ENCODE data around the gene TPP2.

TPP2 gene

DNA sequence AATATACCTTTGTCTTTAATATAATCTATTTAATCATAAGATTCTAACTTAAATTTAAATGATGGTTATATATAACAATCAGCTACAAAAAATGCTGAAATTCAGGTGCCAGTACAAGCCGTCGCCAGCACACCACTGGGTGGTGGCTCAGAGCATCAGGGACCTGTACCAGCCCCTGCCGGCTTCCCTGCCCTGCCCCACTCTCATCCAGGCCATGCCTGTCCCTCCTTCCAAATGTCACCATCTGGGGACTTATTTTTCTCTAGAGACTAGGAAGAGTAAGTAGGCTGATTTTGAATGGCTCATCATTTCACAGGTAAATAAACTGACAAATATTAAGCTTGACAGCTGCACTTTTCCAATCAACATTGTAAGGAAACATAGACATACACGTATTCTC lies 96.5 kb downstream of the TPP2 start:
- H3K9me2 ChIP-seq (ENCODE audit: low read depth, low read length), result no peaks in the 10 kb centered on the region
- no peak overlapping the region for H2AFZ ChIP-seq (ENCODE audit: low read length)
- H3K4me3 ChIP-seq (ENCODE audit: low read depth, low read length, poor library complexity, severe bottlenecking), result no peak overlapping the region
- H3K4me1 ChIP-seq (ENCODE audit: insufficient read depth, low read length, severe bottlenecking), result no peaks in the 10 kb centered on the region
- H3F3A ChIP-seq (ENCODE audit: insufficient read depth, low read length), result no peaks in the 10 kb centered on the region
- H3K4me2 ChIP-seq (ENCODE audit: low read length), result no peak overlapping the region
- TF ChIP-seq EZH2 (IDR thresholded peaks at IDR 0.05; ENCODE audit: borderline replicate concordance, low read length), result no peak
- TF ChIP-seq, protein P1, sequence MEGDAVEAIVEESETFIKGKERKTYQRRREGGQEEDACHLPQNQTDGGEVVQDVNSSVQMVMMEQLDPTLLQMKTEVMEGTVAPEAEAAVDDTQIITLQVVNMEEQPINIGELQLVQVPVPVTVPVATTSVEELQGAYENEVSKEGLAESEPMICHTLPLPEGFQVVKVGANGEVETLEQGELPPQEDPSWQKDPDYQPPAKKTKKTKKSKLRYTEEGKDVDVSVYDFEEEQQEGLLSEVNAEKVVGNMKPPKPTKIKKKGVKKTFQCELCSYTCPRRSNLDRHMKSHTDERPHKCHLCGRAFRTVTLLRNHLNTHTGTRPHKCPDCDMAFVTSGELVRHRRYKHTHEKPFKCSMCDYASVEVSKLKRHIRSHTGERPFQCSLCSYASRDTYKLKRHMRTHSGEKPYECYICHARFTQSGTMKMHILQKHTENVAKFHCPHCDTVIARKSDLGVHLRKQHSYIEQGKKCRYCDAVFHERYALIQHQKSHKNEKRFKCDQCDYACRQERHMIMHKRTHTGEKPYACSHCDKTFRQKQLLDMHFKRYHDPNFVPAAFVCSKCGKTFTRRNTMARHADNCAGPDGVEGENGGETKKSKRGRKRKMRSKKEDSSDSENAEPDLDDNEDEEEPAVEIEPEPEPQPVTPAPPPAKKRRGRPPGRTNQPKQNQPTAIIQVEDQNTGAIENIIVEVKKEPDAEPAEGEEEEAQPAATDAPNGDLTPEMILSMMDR (IDR thresholded peaks at IDR 0.05; ENCODE audit: low read length), result no peak
- H3K9ac ChIP-seq (ENCODE audit: low read length), result no peak overlapping the region
- no peaks in the 10 kb centered on the region for H4K20me1 ChIP-seq (ENCODE audit: insufficient read depth, low read length)
- H3K27me3 ChIP-seq (ENCODE audit: insufficient read depth, low read length), result peaks cover 5% of the 10 kb centered on the region; the same call in 1 of the 2 replicates
- no peaks in the 10 kb centered on the region for H3K9me3 ChIP-seq (ENCODE audit: low read length)
- H3K36me3 ChIP-seq (ENCODE audit: insufficient read depth, low read length), result no peaks in the 10 kb centered on the region
- no peaks in the 10 kb centered on the region for H3K79me2 ChIP-seq (ENCODE audit: insufficient read depth, low read length)
- no peak overlapping the region for H3K27ac ChIP-seq (ENCODE audit: low read depth, low read length, poor library complexity, severe bottlenecking)

- Histone ChIP-seq H3K9me2 (ENCODE audit: low read depth, low read length) (no peaks in the 10 kb centered on the region), H3K9me3 (ENCODE audit: low read length) (no peaks in the 10 kb centered on the region), H3K9ac (ENCODE audit: low read length) (no peak overlapping the region), H3K4me2 (ENCODE audit: low read length) (no peak overlapping the region), H3K4me1 (ENCODE audit: insufficient read depth, low read length, severe bottlenecking) (no peaks in the 10 kb centered on the region), H3F3A (ENCODE audit: insufficient read depth, low read length) (no peaks in the 10 kb centered on the region), H3K79me2 (ENCODE audit: insufficient read depth, low read length) (no peaks in the 10 kb centered on the region), H2AFZ (ENCODE audit: low read length) (no peak overlapping the region), H3K27me3 (ENCODE audit: insufficient read depth, low read length) (peaks cover 5% of the 10 kb centered on the region; the same call in 1 of the 2 replicates), H3K36me3 (ENCODE audit: insufficient read depth, low read length) (no peaks in the 10 kb centered on the region), H3K27ac (ENCODE audit: low read depth, low read length, poor library complexity, severe bottlenecking) (no peak overlapping the region), H3K4me3 (ENCODE audit: low read depth, low read length, poor library complexity, severe bottlenecking) (no peak overlapping the region), H4K20me1 (ENCODE audit: insufficient read depth, low read length) (no peaks in the 10 kb centered on the region)
- TF ChIP-seq, protein P1 (IDR thresholded peaks at IDR 0.05; ENCODE audit: low read length), result no peak
- TF ChIP-seq EZH2 (IDR thresholded peaks at IDR 0.05; ENCODE audit: borderline replicate concordance, low read length), result no peak
These were observed 97.0 kb downstream of the TPP2 start for GRCh38 chr13:102693776-102694175.

DNA sequence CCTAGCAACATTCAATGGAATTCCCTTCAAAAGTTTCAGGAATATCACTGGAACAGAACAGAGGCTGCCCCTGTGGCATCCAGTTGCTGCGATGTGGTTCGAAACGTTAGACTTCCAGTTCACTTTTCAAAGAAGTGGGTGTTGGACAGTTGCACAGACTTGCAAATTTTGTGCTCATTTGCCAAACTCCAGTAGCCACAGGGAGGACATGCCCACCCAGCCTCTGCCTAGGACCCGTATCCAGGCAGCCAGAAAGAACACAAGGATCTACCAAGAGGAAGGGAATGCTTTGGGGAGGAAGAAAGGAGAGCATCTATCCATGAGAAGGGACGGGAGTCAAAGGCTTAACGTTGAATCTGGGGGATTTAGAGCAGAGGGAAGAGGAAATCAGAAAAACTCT lies 98.2 kb downstream of the TPP2 start, which contains the start of gene METTL21C:
METTL21C (minus strand) TSS at position 108 of the 400 bp plus-strand sequence. CDS start 546 bp downstream, outside the sequence.
- no peaks in the 10 kb centered on the region for H3K4me1 ChIP-seq (ENCODE audit: insufficient read depth, low read length, severe bottlenecking)
- no peak within 1 kb of the TSS for H3K27ac ChIP-seq (ENCODE audit: low read depth, low read length, poor library complexity, severe bottlenecking)
- no peaks in the 10 kb centered on the region for H3K36me3 ChIP-seq (ENCODE audit: insufficient read depth, low read length)
- H3K9me2 ChIP-seq (ENCODE audit: low read depth, low read length), result no peaks in the 10 kb centered on the region
- H4K20me1 ChIP-seq (ENCODE audit: insufficient read depth, low read length), result no peaks in the 10 kb centered on the region
- no peaks in the 10 kb centered on the region for H3F3A ChIP-seq (ENCODE audit: insufficient read depth, low read length)
- no peaks in the 10 kb centered on the region for H3K9me3 ChIP-seq (ENCODE audit: low read length)
- H2AFZ ChIP-seq (ENCODE audit: low read length), result no peak within 1 kb of the TSS
- no peak within 1 kb of the TSS for H3K4me3 ChIP-seq (ENCODE audit: low read depth, low read length, poor library complexity, severe bottlenecking)
- no peak for TF ChIP-seq EZH2 (IDR thresholded peaks at IDR 0.05; ENCODE audit: borderline replicate concordance, low read length)
- TF ChIP-seq, protein P1 (IDR thresholded peaks at IDR 0.05; ENCODE audit: low read length), result no peak
- no peak within 1 kb of the TSS for H3K9ac ChIP-seq (ENCODE audit: low read length)
- peaks cover 5% of the 10 kb centered on the region; the same call in 1 of the 2 replicates for H3K27me3 ChIP-seq (ENCODE audit: insufficient read depth, low read length)
- H3K4me2 ChIP-seq (ENCODE audit: low read length), result no peak within 1 kb of the TSS
- H3K79me2 ChIP-seq (ENCODE audit: insufficient read depth, low read length), result no peaks in the 10 kb centered on the region
